Neural crest cell (in vitro differentiated cells): ENCODE data around the gene CDKL1. TPM values are rescaled to one million over a fixed set of nuclear protein-coding genes. Genes with fewer than 3 reads are reported as not detected.

Experiments used
- DNase-seq: peaks from one replicate; pipeline ENCODE4 v3.0.0; 2021; ENCODE audit warnings: low read depth, mixed read lengths, low spot score
- H3K27ac Mint-ChIP-seq: one replicate; pipeline ENCODE4 v1.8.0; 2021; ENCODE audit warnings: mild to moderate bottlenecking, mixed read lengths; ENCODE audit not compliant: unreplicated experiment
- H3K27me3 Mint-ChIP-seq: 2 replicates; pipeline ENCODE4 v1.8.0; 2021; ENCODE audit warnings: low read depth, mild to moderate bottlenecking, mixed read lengths
- H3K36me3 Mint-ChIP-seq: 2 replicates; pipeline ENCODE4 v1.8.0; 2021; ENCODE audit warnings: low read depth, mild to moderate bottlenecking, mixed read lengths
- H3K4me1 Mint-ChIP-seq: 2 replicates; pipeline ENCODE4 v1.8.0; 2021; ENCODE audit warnings: mixed read lengths
- H3K4me3 Mint-ChIP-seq: one replicate; pipeline ENCODE4 v1.8.0; 2021; ENCODE audit warnings: mild to moderate bottlenecking, mixed read lengths
- H3K9me3 Mint-ChIP-seq: 2 replicates; pipeline ENCODE4 v1.8.0; 2021; ENCODE audit warnings: mixed read lengths
- CTCF ChIP-seq: fragments of 200-600 bp; sonication (generic); conservative IDR thresholded peaks from 2 replicates; pipeline ENCODE4 v1.5.0; 2021; ENCODE audit warnings: antibody characterized with exemption, mild to moderate bottlenecking
- total RNA-seq: library from RNA; stranded (reverse); gene quantifications from 2 replicates; pipeline ENCODE4 v1.2.1, GENCODE V29; 2021

The CDKL1 gene
- total RNA-seq, 1 donor from 2014 or later, result 6.1 TPM

- no peak for DNase-seq
- Mint-ChIP-seq H3K27ac (no peak overlapping the region), H3K36me3 (peaks cover 24% of the 10 kb centered on the region), H3K9me3 (peaks cover 11% of the 10 kb centered on the region), H3K27me3 (no peaks in the 10 kb centered on the region), H3K4me1 (peaks cover 26% of the 10 kb centered on the region), H3K4me3 (peak overlapping the region; percentile 94)
- peak; percentile 68 for TF ChIP-seq CTCF
These were observed 85.2 kb downstream of the CDKL1 start for GRCh38 chr14:50311337-50311971.

GRCh38 chr14:50310445-50310844 lies 86.2 kb downstream of the CDKL1 start:
- Mint-ChIP-seq H3K9me3 (peaks cover 5% of the 10 kb centered on the region), H3K27ac (no peak overlapping the region), H3K36me3 (peaks cover 18% of the 10 kb centered on the region), H3K4me3 (peak overlapping the region; percentile 94), H3K4me1 (peaks cover 26% of the 10 kb centered on the region), H3K27me3 (no peaks in the 10 kb centered on the region)
- no peak for DNase-seq
- no peak for TF ChIP-seq CTCF

- H3K4me1 Mint-ChIP-seq, result peaks cover 22% of the 10 kb centered on the region
- no peak for DNase-seq
- no peak overlapping the region for H3K4me3 Mint-ChIP-seq
- no peak overlapping the region for H3K27ac Mint-ChIP-seq
- no peaks in the 10 kb centered on the region for H3K27me3 Mint-ChIP-seq
- H3K36me3 Mint-ChIP-seq, result peaks cover 11% of the 10 kb centered on the region
- no peak for TF ChIP-seq CTCF
- H3K9me3 Mint-ChIP-seq, result peaks cover under 1% of the 10 kb centered on the region
These were observed 88.2 kb downstream of the CDKL1 start for GRCh38 chr14:50308363-50308915.

- no peak for TF ChIP-seq CTCF
- H3K27ac Mint-ChIP-seq, result no peak overlapping the region
- H3K36me3 Mint-ChIP-seq, result peaks cover 23% of the 10 kb centered on the region
- H3K9me3 Mint-ChIP-seq, result no peaks in the 10 kb centered on the region
- no peaks in the 10 kb centered on the region for H3K4me1 Mint-ChIP-seq
- no peaks in the 10 kb centered on the region for H3K27me3 Mint-ChIP-seq
- H3K4me3 Mint-ChIP-seq, result no peak overlapping the region
- DNase-seq, result no peak
These were observed 92.8 kb downstream of the CDKL1 start for GRCh38 chr14:50303744-50304471.

- TF ChIP-seq CTCF, result no peak
- Mint-ChIP-seq H3K9me3 (no peaks in the 10 kb centered on the region), H3K4me3 (no peak overlapping the region), H3K27ac (no peak overlapping the region), H3K36me3 (peaks cover 30% of the 10 kb centered on the region), H3K4me1 (no peaks in the 10 kb centered on the region), H3K27me3 (no peaks in the 10 kb centered on the region)
- DNase-seq, result no peak
These were observed 94.8 kb downstream of the CDKL1 start for GRCh38 chr14:50301914-50302313.
